HepG2 (cell line): ENCODE data around the gene DCC. TPM values are rescaled to one million over a fixed set of nuclear protein-coding genes. Genes with fewer than 3 reads are reported as not detected.

ENCODE experiments used
- ATAC-seq: fragments of 200-7000 bp; cut with Tn5 transposase; 3 replicates; pipeline ENCODE4 v1.9.1; 2020; ENCODE audit warnings: mild to moderate bottlenecking, moderate library complexity
- BruUV-seq: library from RNA; stranded (reverse); fragments of 400-500 nt; replicated peaks from 2 replicates; lab custom pipeline; 2021; lab: Mats Ljungman, UMichigan
- CTCF ChIA-PET: fragments of 300-600 bp; formaldehyde crosslinking; extraction: SDS; loops from one replicate; lab custom pipeline; 2021; ENCODE audit warnings: low total read pairs, inconsistent platforms, low intra/inter-chr PET ratio; lab: Yijun Ruan, JAX
- POLR2A ChIA-PET: fragments of 350-600 bp; sonication (Branson Sonifier 250); formaldehyde crosslinking; loops from one replicate; lab custom pipeline; 2020; ENCODE audit warnings: antibody characterized with exemption, inconsistent platforms; lab: Yijun Ruan, JAX
- DNase-seq: peaks from one replicate; pipeline ENCODE4 v3.0.0-alpha.2; 2015; ENCODE audit warnings: low spot score
- FAIRE-seq: peaks from 3 replicates; lab custom pipeline; 2011; peaks lifted over from hg19 to GRCh38; lab: Jason Lieb, UNC
- H2AFZ ChIP-seq: one replicate; pipeline ENCODE4 v1.6.1; 2011; ENCODE audit warnings: low read length, inconsistent platforms
- H3K27ac ChIP-seq: fragments of 300-600 bp; 3 replicates; pipeline ENCODE4 v1.8.0; 2011; ENCODE audit warnings: mixed run types, mild to moderate bottlenecking, mixed read lengths, low read length, inconsistent platforms; ENCODE audit not compliant: insufficient read depth; ENCODE audit errors: extremely low read length
- H3K27me3 ChIP-seq, 2 experiments: fragments of 200-600 bp in 1 of 2; 2 replicates in 1 of 2; 3 replicates in 1 of 2; pipeline versions ENCODE4 v1.6.0 to v1.8.0; 2011; ENCODE audit warnings: low read length in 2 of 2, mild to moderate bottlenecking in 2 of 2, moderate library complexity in 2 of 2, inconsistent platforms in 1 of 2; ENCODE audit not compliant: insufficient read depth in 2 of 2, control insufficient read depth in 1 of 2
- H3K36me3 ChIP-seq, 2 experiments: fragments of 200-600 bp in 1 of 2; replicated peaks in 1 of 2; 2 replicates in 1 of 2; 3 replicates in 1 of 2; pipeline versions ENCODE4 v1.5.1 to v1.8.0; 2011; ENCODE audit warnings: low read length in 2 of 2, inconsistent platforms in 1 of 2; ENCODE audit not compliant: insufficient read depth in 2 of 2, control insufficient read depth in 1 of 2
- H3K4me1 ChIP-seq: 2 replicates; pipeline ENCODE4 v1.5.1; 2012; ENCODE audit warnings: low read length, inconsistent platforms; ENCODE audit not compliant: insufficient read depth
- H3K4me2 ChIP-seq: 2 replicates; pipeline ENCODE4 v1.6.0; 2011; ENCODE audit warnings: low read depth, low read length, inconsistent platforms
- H3K4me3 ChIP-seq, 3 experiments: fragments of 200-600 bp in 1 of 3; sonication (generic), shearing (Covaris generic) in 1 of 3; replicated peaks in 1 of 3; 2 replicates each; pipeline ENCODE4 v1.5.1; 2011 to 2016; ENCODE audit warnings: low read length in 3 of 3, inconsistent platforms in 2 of 3, low read depth in 2 of 3, mild to moderate bottlenecking in 2 of 3, control low read depth in 1 of 3, mixed read lengths in 1 of 3; ENCODE audit not compliant: insufficient read depth in 1 of 3
- H3K79me2 ChIP-seq: one replicate; pipeline ENCODE4 v1.6.1; 2011; ENCODE audit warnings: low read length, inconsistent platforms; ENCODE audit not compliant: insufficient read depth
- H3K9ac ChIP-seq: 2 replicates; pipeline ENCODE4 v1.6.0; 2011; ENCODE audit warnings: mild to moderate bottlenecking, low read depth, low read length, inconsistent platforms; ENCODE audit not compliant: insufficient read depth
- H3K9me3 ChIP-seq: 2 replicates; pipeline ENCODE4 v1.5.1; 2012; ENCODE audit warnings: mild to moderate bottlenecking, low read length
- H4K20me1 ChIP-seq: 2 replicates; pipeline ENCODE4 v1.6.0; 2011; ENCODE audit warnings: inconsistent platforms, mild to moderate bottlenecking, low read length, moderate library complexity; ENCODE audit not compliant: insufficient read depth
- GABPA ChIP-seq, 2 experiments: IDR thresholded peaks; 2 replicates each; pipeline ENCODE4 v1.6.1; 2011 to 2016; ENCODE audit warnings: low read depth in 2 of 2, low read length in 1 of 2, missing biosample characterization in 1 of 2, missing genetic modification characterization in 1 of 2
- ZNF350 ChIP-seq: sonication (generic); formaldehyde crosslinking; IDR thresholded peaks from 2 replicates; pipeline ENCODE4 v1.4.0; 2020; ENCODE audit warnings: mild to moderate bottlenecking, low read depth, missing genetic modification reagents, borderline replicate concordance
- ZNF562 ChIP-seq: sonication (generic); formaldehyde crosslinking; IDR thresholded peaks from 2 replicates; pipeline ENCODE4 v1.8.0; 2022; ENCODE audit warnings: missing genetic modification reagents, borderline replicate concordance
- ZNF724P ChIP-seq: sonication (generic); formaldehyde crosslinking; IDR thresholded peaks from 2 replicates; pipeline ENCODE4 v1.8.0; 2022; ENCODE audit warnings: missing genetic modification reagents, borderline replicate concordance
- ZNF883 ChIP-seq: sonication (generic); formaldehyde crosslinking; IDR thresholded peaks from 2 replicates; pipeline ENCODE4 v1.5.1; 2020; ENCODE audit warnings: mild to moderate bottlenecking, missing genetic modification reagents; ENCODE audit errors: not compliant biosample characterization
- WGBS: methylation state at CpG from one replicate; pipeline ENCODE4 v1.1.6; 2017; ENCODE audit warnings: low lambda C conversion rate; 5-methylcytosine and 5-hydroxymethylcytosine counted together
- in situ Hi-C: cut with HindIII; loops from 2 replicates; pipeline ENCODE4 v1.10.0; 2017; ENCODE audit warnings: low pct_unique_long_range_greater_than_20kb; ENCODE audit not compliant: extremely low pct_ligation_motif_present
- intact Hi-C: fragments of 100-400 bp; cut with micrococcal nuclease; formaldehyde crosslinking; loops from one replicate; pipeline ENCODE4 v1.10.0; 2022; ENCODE audit not compliant: unreplicated experiment
- polyA plus RNA-seq, 8 experiments: library from polyadenylated mRNA; depleted of rRNA in 3 of 8; stranded (reverse) in 7 of 8; unstranded in 1 of 8; fragments of >200 nt; fragmentation: Illumina TruSeq in 4 of 8; extraction: Trizol in 4 of 8; gene quantifications; 2 replicates each; pipeline versions ENCODE4 v1.2.1 to v1.2.3, GENCODE V29; 2011 to 2016; ENCODE audit warnings: low read depth in 4 of 8, missing spikeins in 1 of 8, mixed read lengths in 1 of 8; ENCODE audit not compliant: insufficient read depth in 1 of 8
- total RNA-seq, 5 experiments: library from RNA; depleted of rRNA; stranded (reverse); fragments of >200 nt; fragmentation: Illumina TruSeq; extraction: Trizol; gene quantifications; 2 replicates each; pipeline ENCODE4 v1.2.3, GENCODE V29; 2016; ENCODE audit warnings: low read depth in 1 of 5
- TF ChIP-seq, protein P1 (sequence below): IDR thresholded peaks from 2 replicates; pipeline ENCODE4 v1.6.1; 2016
- TF ChIP-seq, protein P2 (sequence below): sonication (generic); formaldehyde crosslinking; IDR thresholded peaks from 2 replicates; pipeline ENCODE4 v1.8.1; 2023; ENCODE audit warnings: mild to moderate bottlenecking, moderate library complexity, missing genetic modification reagents

DCC gene
- total and polyA plus RNA-seq, 2 of the 13 experiments (the other 11 are each of a cell fraction or from before 2014, with no cell fraction given), result not detected

DNA sequence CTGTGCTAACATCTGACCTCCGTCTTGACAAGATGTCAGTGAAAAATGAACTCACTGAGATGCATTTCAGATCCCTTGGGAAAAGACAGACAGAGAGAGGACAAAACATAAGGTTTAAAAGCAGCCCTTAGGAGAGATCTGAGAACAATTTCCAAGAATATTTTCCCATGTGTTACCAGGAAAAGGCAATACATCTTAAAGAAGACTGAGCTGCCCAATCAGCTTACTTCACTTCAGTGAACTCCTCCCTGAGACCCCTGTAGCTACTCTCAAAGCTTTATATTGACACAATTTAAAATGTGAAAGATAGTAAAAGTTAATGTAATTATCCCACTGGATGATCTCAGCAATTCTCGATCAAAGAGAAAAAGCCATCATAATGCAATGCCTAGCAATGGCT lies 505.0 kb downstream of the DCC start:
- TF ChIP-seq ZNF883, result no peak
- no peak for TF ChIP-seq ZNF350
- no peak for TF ChIP-seq ZNF724P
- TF ChIP-seq ZNF562 (CRISPR knock-in tag), result no peak
- TF ChIP-seq, protein P1, sequence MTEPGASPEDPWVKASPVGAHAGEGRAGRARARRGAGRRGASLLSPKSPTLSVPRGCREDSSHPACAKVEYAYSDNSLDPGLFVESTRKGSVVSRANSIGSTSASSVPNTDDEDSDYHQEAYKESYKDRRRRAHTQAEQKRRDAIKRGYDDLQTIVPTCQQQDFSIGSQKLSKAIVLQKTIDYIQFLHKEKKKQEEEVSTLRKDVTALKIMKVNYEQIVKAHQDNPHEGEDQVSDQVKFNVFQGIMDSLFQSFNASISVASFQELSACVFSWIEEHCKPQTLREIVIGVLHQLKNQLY (CRISPR knock-in tag), result no peak
- TF ChIP-seq, protein P2, sequence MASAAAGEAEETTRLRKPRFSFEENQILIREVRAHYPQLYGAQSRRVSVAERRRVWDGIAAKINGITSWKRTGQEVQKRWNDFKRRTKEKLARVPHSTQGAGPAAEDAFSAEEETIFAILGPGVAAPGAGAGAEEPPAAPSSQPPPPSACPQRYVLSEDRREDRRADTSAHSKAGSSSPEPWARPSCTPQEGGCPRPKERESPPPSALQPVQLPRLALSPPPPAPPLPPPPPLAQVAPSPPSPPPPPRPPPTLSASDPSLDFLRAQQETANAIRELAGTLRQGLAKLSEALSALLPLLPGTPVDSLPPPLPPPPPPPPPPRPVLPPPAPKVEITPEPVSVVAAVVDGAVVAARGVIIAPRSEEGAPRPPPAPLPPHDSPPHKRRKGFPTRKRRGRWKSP (CRISPR knock-in tag), result no peak
- no peak for TF ChIP-seq GABPA (IDR thresholded peaks at IDR 0.05; ENCODE audit: low read depth, low read length)
- no peak for TF ChIP-seq GABPA (CRISPR knock-in tag; IDR thresholded peaks at IDR 0.05; ENCODE audit: low read depth)
- H3K4me3 ChIP-seq, result no peak overlapping the region
- H3K36me3 ChIP-seq, result no peaks in the 10 kb centered on the region
- intact Hi-C loops, result no loop called here
- ATAC-seq (no peak), FAIRE-seq (no peak), DNase-seq (no peak)
- in situ Hi-C loops, result no loop called here
- BruUV-seq, result no TSS peak
- no peak overlapping the region for H3K4me2 ChIP-seq
- no peaks in the 10 kb centered on the region for H3K79me2 ChIP-seq
- 3% methylated on average over 2 of the region's 2 CpGs for WGBS
- no peaks in the 10 kb centered on the region for H4K20me1 ChIP-seq
- H3K27ac ChIP-seq, result no peak overlapping the region
- no peak overlapping the region for H3K9ac ChIP-seq
- H3K4me1 ChIP-seq, result no peaks in the 10 kb centered on the region
- no peaks in the 10 kb centered on the region; a peak in 1 of 5 replicates for H3K27me3 ChIP-seq
- CTCF ChIA-PET, result no interaction called here
- no peak overlapping the region for H2AFZ ChIP-seq
- peaks cover 68% of the 10 kb centered on the region for H3K9me3 ChIP-seq
- POLR2A ChIA-PET, result no interaction called here
